GM12878 (cell line): ENCODE measurements around the gene GRK2. TPM values are rescaled to one million over a fixed set of nuclear protein-coding genes. Genes with fewer than 3 reads are reported as not detected.

Source experiments
- ATAC-seq: fragments of 200-7000 bp; cut with Tn5 transposase; 3 replicates; pipeline ENCODE4 v1.9.1; 2020; ENCODE audit warnings: mild to moderate bottlenecking, moderate library complexity
- BruUV-seq: library from RNA; stranded (reverse); fragments of 400-500 nt; replicated peaks from 2 replicates; lab custom pipeline; 2021; lab: Mats Ljungman, UMichigan
- CTCF ChIA-PET: fragments of 300-600 bp; sonication (Branson Sonifier 250); formaldehyde crosslinking; extraction: SDS; loops from one replicate; lab custom pipeline; 2021; ENCODE audit warnings: inconsistent platforms; lab: Yijun Ruan, JAX
- POLR2A ChIA-PET: fragments of 350-600 bp; formaldehyde crosslinking; extraction: SDS; loops from one replicate; lab custom pipeline; 2021; ENCODE audit warnings: inconsistent platforms; lab: Charles Lee
- RAD21 ChIA-PET: fragments of 300-600 bp; sonication (Branson Sonifier 250); formaldehyde crosslinking; loops from one replicate; lab custom pipeline; 2023; ENCODE audit warnings: antibody characterized with exemption; ENCODE audit not compliant: unreplicated experiment; lab: Charles Lee
- SMC1A ChIA-PET: fragments of 300-600 bp; sonication (Branson Sonifier 250); formaldehyde crosslinking; loops from one replicate; lab custom pipeline; 2023; ENCODE audit not compliant: unreplicated experiment, uncharacterized antibody; lab: Charles Lee
- DNase-seq: peaks from one replicate; pipeline ENCODE4 v3.0.0-alpha.2; 2011; ENCODE audit warnings: low read depth, low spot score
- FAIRE-seq: peaks from 3 replicates; lab custom pipeline; 2011; peaks lifted over from hg19 to GRCh38; lab: Jason Lieb, UNC
- H2AFZ ChIP-seq: 2 replicates; pipeline ENCODE4 v1.6.0; 2011; ENCODE audit warnings: low read depth, low read length, control low read depth; ENCODE audit not compliant: control insufficient read depth
- H3K27ac ChIP-seq: 2 replicates; pipeline ENCODE4 v1.5.1; 2011; ENCODE audit warnings: control low read depth; ENCODE audit not compliant: control insufficient read depth, insufficient read depth
- H3K27me3 ChIP-seq, 2 experiments: replicated peaks in 1 of 2; 2 replicates each; pipeline versions ENCODE4 v1.6.0 to v1.6.1; 2011; ENCODE audit warnings: low read length in 1 of 2; ENCODE audit not compliant: control insufficient read depth in 2 of 2, insufficient read depth in 2 of 2
- H3K36me3 ChIP-seq, 2 experiments: 2 replicates each; pipeline ENCODE4 v1.5.1; 2011; ENCODE audit warnings: low read length in 1 of 2; ENCODE audit not compliant: control insufficient read depth in 2 of 2, insufficient read depth in 2 of 2
- H3K4me1 ChIP-seq: 2 replicates; pipeline ENCODE4 v1.6.1; 2011; ENCODE audit warnings: mild to moderate bottlenecking, low read length, moderate library complexity, mixed read lengths; ENCODE audit not compliant: control insufficient read depth, insufficient read depth
- H3K4me2 ChIP-seq: 2 replicates; pipeline ENCODE4 v1.6.0; 2011; ENCODE audit warnings: control low read depth; ENCODE audit not compliant: control insufficient read depth, insufficient read depth
- H3K4me3 ChIP-seq: fragments of 200-600 bp; sonication (generic); 2 replicates; pipeline ENCODE4 v1.5.1; 2016
- H3K79me2 ChIP-seq: 2 replicates; pipeline ENCODE4 v1.6.0; 2011; ENCODE audit warnings: low read length; ENCODE audit not compliant: control insufficient read depth, insufficient read depth
- H3K9ac ChIP-seq: 2 replicates; pipeline ENCODE4 v1.8.0; 2011; ENCODE audit warnings: low read length, control low read depth, mixed read lengths; ENCODE audit not compliant: control insufficient read depth, insufficient read depth
- H3K9me3 ChIP-seq: replicated peaks from 3 replicates; pipeline ENCODE4 v1.5.1; 2011; ENCODE audit warnings: mild to moderate bottlenecking, low read length; ENCODE audit not compliant: control insufficient read depth, insufficient read depth
- H4K20me1 ChIP-seq: 2 replicates; pipeline ENCODE4 v1.6.0; 2011; ENCODE audit not compliant: control insufficient read depth, insufficient read depth
- CUX1 ChIP-seq: IDR thresholded peaks from 2 replicates; pipeline ENCODE4 v1.6.1; 2012; ENCODE audit warnings: improper control_type of control experiment, low read depth, low read length; ENCODE audit not compliant: insufficient replicate concordance
- JUND ChIP-seq: IDR thresholded peaks from 2 replicates; pipeline ENCODE4 v1.6.1; 2012; ENCODE audit warnings: low read depth, mild to moderate bottlenecking, low read length, improper control_type of control experiment, moderate library complexity
- POLR2AphosphoS5 ChIP-seq: IDR thresholded peaks from 2 replicates; pipeline ENCODE4 v1.6.1; 2011; ENCODE audit warnings: mild to moderate bottlenecking, low read length, inconsistent platforms
- SMC3 ChIP-seq: IDR thresholded peaks from 2 replicates; pipeline ENCODE4 v1.6.1; 2011; ENCODE audit warnings: low read length, improper control_type of control experiment, borderline replicate concordance
- WGBS: methylation state at CpG from one replicate; pipeline ENCODE4 v1.1.6; 2016; ENCODE audit warnings: low lambda C conversion rate; ENCODE audit not compliant: insufficient replicate concordance, insufficient coverage; ENCODE audit errors: missing lambda C conversion rate; 5-methylcytosine and 5-hydroxymethylcytosine counted together
- in situ Hi-C: fragments of 300-500 bp; cut with MboI; formaldehyde crosslinking; loops from 9 replicates; pipeline ENCODE4 v1.14.3; 2018; ENCODE audit warnings: mixed read lengths
- intact Hi-C: fragments of 100-400 bp; cut with micrococcal nuclease; formaldehyde crosslinking; loops from one replicate; pipeline ENCODE4 v1.14.2; 2022; ENCODE audit not compliant: unreplicated experiment
- polyA plus RNA-seq, 11 experiments: library from polyadenylated mRNA; depleted of rRNA in 4 of 11; unstranded in 6 of 11; stranded (reverse) in 5 of 11; fragments of >200 nt; fragmentation: Nextera tagmentation in 4 of 11; fragmentation: Illumina TruSeq in 1 of 11; extraction: Ambion mirVana in 4 of 11; extraction: Trizol in 1 of 11; gene quantifications; 1 replicate in 1 of 11; 2 replicates in 10 of 11; pipeline versions ENCODE4 v1.2.1 to v1.2.3, GENCODE V29; 2011 to 2016; ENCODE audit warnings: inconsistent platforms in 2 of 11, missing spikeins in 2 of 11, low read depth in 1 of 11
- total RNA-seq, 4 experiments: library from RNA; depleted of rRNA in 3 of 4; stranded (reverse); fragments of >200 nt in 3 of 4; fragmentation: Illumina TruSeq in 1 of 4; extraction: Trizol in 1 of 4; gene quantifications; 2 replicates each; pipeline versions ENCODE4 v1.2.1 to v1.2.3, GENCODE V29; 2013 to 2021

Gene GRK2
- total and polyA plus RNA-seq, 10 of the 15 experiments (the other 5 are each of a cell fraction or from before 2014, with no cell fraction given): 1.0 to 160 (median 66.1) TPM

GRCh38 chr11:67250059-67251043, 15.9 kb upstream of the GRK2 start:
- FAIRE-seq (no peak), DNase-seq (no peak)
- in situ Hi-C loops (no loop called here), intact Hi-C loops (no loop called here)
- no peak overlapping the region for H3K9ac ChIP-seq
- peaks cover 63 to 72% of the 10 kb centered on the region in 2 experiments for H3K36me3 ChIP-seq
- no peak overlapping the region for H3K27ac ChIP-seq
- no peak overlapping the region for H3K4me2 ChIP-seq
- peaks cover 7% of the 10 kb centered on the region for H4K20me1 ChIP-seq
- ChIA-PET CTCF (interaction anchor here (4.1 kb wide), 1 partner anchor 12 kb away, joined by 30 read pairs; no protein-coding TSS in a partner anchor), POLR2A (no interaction called here)
- H3K27me3 ChIP-seq: no peaks in the 10 kb centered on the region
- 98% methylated on average over 37 of the region's 37 CpGs for WGBS
- BruUV-seq: TSS peak; percentile 8
- no peaks in the 10 kb centered on the region for H3K4me1 ChIP-seq
- no peak overlapping the region for H2AFZ ChIP-seq
- TF ChIP-seq CUX1: no peak
- no peak for TF ChIP-seq JUND
- TF ChIP-seq SMC3: no peak
- peak; percentile 77; the same call in 1 of the 2 replicates for TF ChIP-seq POLR2AphosphoS5
- TF ChIP-seq, all 136 proteins: peak for 1
- H3K9me3 ChIP-seq: no peaks in the 10 kb centered on the region
- SMC1A ChIA-PET: interaction anchor here (1.3 kb wide), 2 partner anchors 12 to 67 kb away, joined by 3 read pairs; no protein-coding TSS in a partner anchor
- H3K4me3 ChIP-seq: no peak overlapping the region
- no peak for ATAC-seq
- H3K79me2 ChIP-seq: peaks cover 2% of the 10 kb centered on the region
- RAD21 ChIA-PET: no interaction called here
